Neural cell (in vitro differentiated cells): Measurements from ENCODE around the gene PCP4L1. TPM values are rescaled to one million over a fixed set of nuclear protein-coding genes. Genes with fewer than 3 reads are reported as not detected.

Source experiments
- H2AFZ ChIP-seq: fragments of 200-600, 300-800 bp; sonication (generic), shearing (Covaris generic); 2 replicates; pipeline ENCODE4 v1.6.0; 2014; ENCODE audit warnings: low read depth, mild to moderate bottlenecking, antibody characterized with exemption, low read length, moderate library complexity
- H3F3A ChIP-seq: fragments of 200-600 bp; shearing (Covaris generic); 2 replicates; pipeline ENCODE4 v1.6.1; 2016; ENCODE audit warnings: mild to moderate bottlenecking, moderate library complexity, mixed read lengths, antibody characterized with exemption, low read length; ENCODE audit not compliant: insufficient read depth, poor library complexity, severe bottlenecking
- H3K27ac ChIP-seq: fragments of 200-600, 300-800 bp; sonication (generic), shearing (Covaris generic); 2 replicates; pipeline ENCODE4 v1.5.1; 2014; ENCODE audit warnings: mild to moderate bottlenecking, low read length, moderate library complexity
- H3K27me3 ChIP-seq: fragments of 300-800, 200-600 bp; sonication (generic), shearing (Covaris generic); 2 replicates; pipeline ENCODE4 v1.6.0; 2014; ENCODE audit warnings: mild to moderate bottlenecking, low read depth, low read length, moderate library complexity; ENCODE audit not compliant: insufficient read depth
- H3K36me3 ChIP-seq: fragments of 300-800, 200-600 bp; sonication (generic), shearing (Covaris generic); 2 replicates; pipeline ENCODE4 v1.5.1; 2014; ENCODE audit warnings: mild to moderate bottlenecking, antibody characterized with exemption, low read length, moderate library complexity; ENCODE audit not compliant: insufficient read depth
- H3K4me2 ChIP-seq: fragments of 300-800, 200-600 bp; sonication (generic), shearing (Covaris generic); 2 replicates; pipeline ENCODE4 v1.6.0; 2014; ENCODE audit warnings: mild to moderate bottlenecking, low read length
- H3K4me3 ChIP-seq: fragments of 300-800, 200-600 bp; sonication (generic), shearing (Covaris generic); 2 replicates; pipeline ENCODE4 v1.5.1; 2014; ENCODE audit warnings: mild to moderate bottlenecking, low read length, moderate library complexity
- H3K79me2 ChIP-seq: fragments of 200-600 bp; shearing (Covaris generic); replicated peaks from 2 replicates; pipeline ENCODE4 v1.6.0; 2014; ENCODE audit warnings: mild to moderate bottlenecking, low read length, moderate library complexity; ENCODE audit not compliant: insufficient read depth
- H3K9ac ChIP-seq: fragments of 300-800, 200-600 bp; sonication (generic), shearing (Covaris generic); 2 replicates; pipeline ENCODE4 v1.6.1; 2016; ENCODE audit warnings: mild to moderate bottlenecking, low read length, mixed read lengths
- H3K9me2 ChIP-seq: fragments of 200-600 bp; shearing (Covaris generic); 2 replicates; pipeline ENCODE4 v1.6.1; 2016; ENCODE audit warnings: mild to moderate bottlenecking, low read length, mixed read lengths; ENCODE audit not compliant: insufficient read depth
- H3K9me3 ChIP-seq: fragments of 200-600, 300-800 bp; sonication (generic), shearing (Covaris generic); 2 replicates; pipeline ENCODE4 v1.6.1; 2016; ENCODE audit warnings: mild to moderate bottlenecking, mixed run types, low read length, moderate library complexity, mixed read lengths
- H4K20me1 ChIP-seq: fragments of 200-600 bp; shearing (Covaris generic); 2 replicates; pipeline ENCODE4 v1.6.1; 2016; ENCODE audit warnings: mild to moderate bottlenecking, mixed run types; ENCODE audit not compliant: insufficient read depth
- CTCF ChIP-seq: fragments of 450-650 bp; IDR thresholded peaks from 2 replicates; pipeline ENCODE4 v1.5.1; 2014; ENCODE audit warnings: antibody characterized with exemption, mild to moderate bottlenecking, moderate library complexity; ENCODE audit not compliant: poor library complexity, severe bottlenecking
- EP300 ChIP-seq: fragments of 450-650 bp; conservative IDR thresholded peaks from 2 replicates; pipeline ENCODE4 v1.6.1; 2014; ENCODE audit warnings: antibody characterized with exemption, mild to moderate bottlenecking, moderate library complexity; ENCODE audit not compliant: poor library complexity, severe bottlenecking
- EZH2 ChIP-seq: fragments of 200-600, 300-800 bp; shearing (Covaris generic), sonication (generic); IDR thresholded peaks from 2 replicates; pipeline ENCODE4 v1.6.1; 2014; ENCODE audit warnings: antibody characterized with exemption, low read length, borderline replicate concordance, mild to moderate bottlenecking; ENCODE audit not compliant: insufficient read depth, poor library complexity, severe bottlenecking
- MXI1 ChIP-seq: fragments of 450-650 bp; conservative IDR thresholded peaks from 2 replicates; pipeline ENCODE4 v1.6.1; 2014; ENCODE audit warnings: antibody characterized with exemption, mild to moderate bottlenecking; ENCODE audit not compliant: poor library complexity, severe bottlenecking
- POLR2AphosphoS5 ChIP-seq: IDR thresholded peaks from 2 replicates; pipeline ENCODE4 v1.6.1; 2012
- RAD21 ChIP-seq: fragments of 450-650 bp; conservative IDR thresholded peaks from 2 replicates; pipeline ENCODE4 v1.6.1; 2014; ENCODE audit warnings: antibody characterized with exemption, mild to moderate bottlenecking, moderate library complexity
- REST ChIP-seq: IDR thresholded peaks from 2 replicates; pipeline ENCODE4 v1.6.1; 2012; ENCODE audit warnings: borderline replicate concordance
- SMC3 ChIP-seq: fragments of 450-650 bp; conservative IDR thresholded peaks from 2 replicates; pipeline ENCODE4 v1.6.1; 2014; ENCODE audit warnings: antibody characterized with exemption, mild to moderate bottlenecking, moderate library complexity; ENCODE audit not compliant: poor library complexity
- TAF1 ChIP-seq: IDR thresholded peaks from 2 replicates; pipeline ENCODE4 v1.6.1; 2012; ENCODE audit warnings: low read depth
- polyA plus RNA-seq: library from polyadenylated mRNA; depleted of rRNA; stranded (reverse); fragments of >200 nt; gene quantifications from 2 replicates; pipeline ENCODE4 v1.2.3, GENCODE V29; 2014

PCP4L1 gene
- polyA plus RNA-seq, 1 donor from 2014 or later = 51.2 TPM

GRCh38 chr1:161298116-161298515 is 39.6 kb downstream of the PCP4L1 start:
- H3K9ac ChIP-seq = no peak overlapping the region
- H3K9me2 ChIP-seq = no peaks in the 10 kb centered on the region
- H4K20me1 ChIP-seq = no peaks in the 10 kb centered on the region
- H2AFZ ChIP-seq = no peak overlapping the region
- no peaks in the 10 kb centered on the region for H3K9me3 ChIP-seq
- H3K4me3 ChIP-seq = no peak overlapping the region
- H3K36me3 ChIP-seq = no peaks in the 10 kb centered on the region
- H3K27me3 ChIP-seq = no peaks in the 10 kb centered on the region
- H3K4me2 ChIP-seq = no peak overlapping the region
- no peak overlapping the region for H3K27ac ChIP-seq
- H3K79me2 ChIP-seq = no peaks in the 10 kb centered on the region
- no peaks in the 10 kb centered on the region for H3F3A ChIP-seq
- TF ChIP-seq EP300 (no peak), MXI1 (no peak), EZH2 (no peak), POLR2AphosphoS5 (no peak), TAF1 (no peak), REST (no peak), CTCF (no peak), RAD21 (no peak), SMC3 (no peak)

GRCh38 chr1:161299347-161299746 is 40.8 kb downstream of the PCP4L1 start:
- no peaks in the 10 kb centered on the region for H3K36me3 ChIP-seq
- no peaks in the 10 kb centered on the region for H3K9me3 ChIP-seq
- H3K79me2 ChIP-seq = peaks cover 6% of the 10 kb centered on the region
- no peak overlapping the region for H2AFZ ChIP-seq
- no peaks in the 10 kb centered on the region for H3K9me2 ChIP-seq
- no peak overlapping the region for H3K4me2 ChIP-seq
- no peak overlapping the region for H3K9ac ChIP-seq
- no peaks in the 10 kb centered on the region for H3K27me3 ChIP-seq
- TF ChIP-seq POLR2AphosphoS5 (no peak), EP300 (no peak), CTCF (no peak), RAD21 (no peak), MXI1 (no peak), SMC3 (no peak)
- H3K4me3 ChIP-seq = no peak overlapping the region
- H3F3A ChIP-seq = no peaks in the 10 kb centered on the region
- no peaks in the 10 kb centered on the region for H4K20me1 ChIP-seq
- H3K27ac ChIP-seq = no peak overlapping the region
